Measurements from ENCODE around the gene ST7L.

The ST7L gene

DNA sequence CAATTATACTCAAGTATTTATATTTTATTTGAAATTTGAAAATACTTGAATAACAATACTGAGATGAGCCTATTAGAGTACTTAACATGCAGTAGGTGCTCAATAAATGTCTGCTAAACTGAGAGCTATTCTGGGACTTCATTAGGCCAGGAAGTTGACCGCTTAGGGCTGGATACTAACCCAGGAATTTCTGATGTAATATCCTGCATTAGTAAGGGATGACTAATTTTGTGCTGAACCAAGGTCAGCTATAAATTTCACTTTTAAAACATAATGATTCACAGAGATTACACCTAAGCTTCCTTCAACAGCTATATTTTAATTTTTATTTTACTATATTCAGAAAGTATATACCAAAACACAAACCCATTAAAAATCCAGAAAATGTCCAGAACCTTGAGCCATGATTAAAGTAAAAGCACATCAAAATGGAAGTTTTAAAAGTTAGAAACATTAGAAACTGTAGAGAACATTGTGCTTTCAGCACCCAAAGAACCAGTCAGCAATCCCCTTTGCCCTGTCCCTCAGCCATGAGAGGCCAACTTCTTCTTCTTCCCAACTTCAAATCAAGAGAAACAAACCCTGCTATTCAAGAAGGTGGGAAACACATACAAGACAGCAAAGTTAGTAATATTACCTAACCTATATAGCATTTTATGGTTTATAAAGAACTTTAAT is 74.8 kb downstream of the ST7L start:
- DNase-seq: peak; percentile 95

DNA sequence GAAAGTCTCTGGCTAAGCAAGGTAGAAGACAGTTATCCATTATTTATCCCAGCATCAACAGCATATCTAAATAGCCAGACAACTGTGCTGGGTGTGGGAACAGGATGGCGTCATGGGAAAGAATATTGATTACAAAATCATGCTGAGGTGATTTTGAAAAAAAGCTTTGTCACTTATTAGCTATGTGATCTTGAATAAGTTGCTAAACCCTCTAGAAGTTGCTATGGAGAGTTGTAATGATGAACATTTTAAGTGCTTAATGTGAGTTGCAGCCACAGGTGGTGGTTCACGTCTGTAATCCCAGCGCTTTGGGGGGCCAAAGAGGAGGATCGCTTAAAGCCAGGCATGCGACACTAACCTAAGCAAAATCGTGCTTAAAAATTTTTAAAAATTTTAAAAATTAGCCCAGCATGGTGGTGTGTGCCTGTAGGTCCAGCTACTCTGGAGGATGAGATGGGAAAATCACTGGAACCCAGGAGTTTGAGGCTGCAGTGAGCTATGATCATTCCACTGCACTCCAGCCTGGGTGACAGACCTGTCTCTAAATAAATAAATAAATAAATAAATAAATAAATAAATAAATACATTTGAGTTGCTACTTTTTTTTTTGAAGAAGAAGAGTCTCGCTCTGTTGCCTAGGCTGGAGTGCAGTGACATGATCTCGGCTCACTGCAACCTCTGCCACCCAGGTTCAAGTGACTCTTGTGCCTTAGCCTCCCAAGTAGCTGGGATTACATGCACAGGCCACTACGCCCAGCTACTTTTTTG is 76.6 kb downstream of the ST7L start:
- DNase-seq: no peak

DNA sequence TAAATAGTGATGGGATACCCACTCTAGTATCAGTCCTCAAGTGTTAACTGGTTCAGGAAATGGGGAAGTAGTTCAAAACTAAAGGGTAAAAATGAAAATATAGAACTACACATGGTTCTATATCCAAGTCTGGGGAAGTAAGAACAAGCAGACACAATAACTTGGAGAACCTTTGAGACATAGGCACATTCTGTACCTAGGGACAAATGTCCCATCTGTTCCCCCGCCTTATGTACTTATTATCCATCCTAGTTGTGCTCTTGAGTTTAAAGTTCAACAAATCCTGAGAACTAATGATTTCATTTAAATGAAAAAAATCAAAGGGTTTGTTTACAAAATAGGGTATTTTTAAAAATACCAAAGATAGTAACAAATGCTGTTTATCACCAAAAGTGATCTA is 77.6 kb downstream of the ST7L start:
- no peak for DNase-seq

DNA sequence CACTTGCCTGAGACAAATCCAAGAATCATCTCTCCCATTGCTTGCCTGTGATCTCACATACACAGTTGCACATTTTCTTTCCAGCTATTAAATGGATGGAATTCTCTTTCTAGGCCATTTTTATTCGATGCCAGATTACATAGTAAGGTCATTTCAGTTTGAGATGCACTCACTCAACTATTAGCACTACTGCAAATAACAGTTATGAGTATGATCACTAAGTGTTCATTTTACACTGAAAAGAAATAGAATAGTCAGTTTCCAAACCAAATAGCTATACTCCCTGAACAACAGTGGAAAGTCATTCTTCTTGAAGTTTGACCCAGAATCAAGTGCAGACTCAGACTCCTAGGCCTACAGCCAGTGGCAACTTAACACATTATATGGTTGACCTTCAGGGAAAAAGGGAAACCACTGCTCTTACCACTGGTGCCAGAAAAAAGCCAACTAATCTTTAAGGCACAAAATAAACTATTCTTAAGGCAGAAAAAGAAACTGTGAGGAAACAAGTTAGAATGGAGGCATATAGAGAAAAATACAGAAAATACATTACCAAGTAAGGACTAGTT is 78.6 kb downstream of the ST7L start:
- peak; percentile 53 for DNase-seq

DNA sequence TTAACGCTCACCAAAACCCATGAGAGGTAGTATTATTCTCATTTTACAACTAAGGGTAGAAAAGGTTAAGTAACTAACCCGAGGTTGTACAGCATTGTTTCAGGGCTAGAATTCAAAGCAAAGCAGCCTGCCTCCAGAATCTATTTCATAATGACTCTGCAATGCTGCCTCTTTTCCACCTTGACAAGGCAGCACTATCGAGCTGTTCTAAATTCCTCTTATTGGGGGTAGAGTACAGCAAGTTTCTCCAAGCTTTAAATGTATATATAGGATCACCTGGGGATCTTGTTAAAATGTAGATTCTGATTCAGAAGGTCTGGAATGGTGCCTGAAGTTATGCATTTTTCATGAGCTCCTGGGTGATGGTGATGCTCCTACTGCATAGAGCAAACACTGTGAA is 80.1 kb downstream of the ST7L start:
- no peak for DNase-seq

DNA sequence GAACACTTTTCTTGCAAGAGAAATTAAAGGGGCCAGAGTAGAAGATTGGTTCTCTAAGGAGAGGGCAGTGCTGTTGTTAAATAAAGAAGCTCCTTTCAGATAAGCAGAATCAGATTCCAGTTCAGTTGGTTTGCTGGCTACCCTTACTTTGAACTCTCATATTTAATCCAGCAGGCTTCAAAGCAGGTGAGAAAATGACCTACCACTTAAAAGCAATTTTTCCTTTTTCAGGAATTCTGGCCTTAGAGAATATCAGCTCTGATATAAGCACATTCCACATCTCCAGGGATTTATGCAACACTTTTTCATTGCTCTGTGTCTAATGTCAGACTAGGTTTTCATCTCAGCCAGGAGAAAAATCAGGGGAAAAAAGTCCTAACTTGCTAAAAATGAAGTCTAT is 81.5 kb downstream of the ST7L start:
- DNase-seq: no peak

DNA sequence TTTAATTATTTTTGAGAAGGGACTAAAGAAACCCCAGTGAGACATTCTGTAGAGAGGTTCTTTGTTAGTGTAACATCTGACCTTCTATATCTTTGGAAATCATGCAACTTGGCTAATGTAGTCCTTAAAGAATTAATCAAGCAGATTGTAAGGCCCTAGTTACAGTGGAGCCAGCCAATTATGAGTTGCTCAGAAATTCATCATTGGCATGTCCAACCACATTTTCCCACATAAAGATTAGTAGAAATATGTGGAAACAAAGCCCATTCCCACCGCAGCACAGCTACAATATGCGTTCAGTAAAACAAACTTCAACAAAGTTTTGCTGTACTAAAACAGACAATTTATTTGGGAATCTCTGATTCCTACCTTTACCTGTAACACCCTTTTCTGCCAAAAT is 82.4 kb downstream of the ST7L start:
- peak; percentile 70 for DNase-seq

DNA sequence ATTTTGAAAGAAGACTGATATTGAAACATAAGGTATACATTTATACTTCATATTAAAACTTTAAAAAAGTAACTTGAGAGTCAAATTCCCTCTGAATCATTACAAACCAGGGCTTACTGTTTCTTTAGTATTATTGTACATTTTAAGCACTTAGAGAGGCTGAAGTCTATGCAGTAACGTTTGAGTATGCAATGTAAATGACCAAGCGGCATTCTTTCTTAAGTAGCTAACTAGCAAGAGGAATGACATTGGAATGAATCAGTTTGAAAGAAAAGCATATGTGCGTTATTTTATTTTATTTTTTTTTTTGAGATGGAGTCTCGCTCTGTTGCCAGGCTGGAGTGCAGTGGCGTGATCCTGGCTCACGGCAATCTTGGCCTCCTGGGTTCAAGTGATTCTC is 85.9 kb downstream of the ST7L start:
- DNase-seq: peak; percentile 90

DNA sequence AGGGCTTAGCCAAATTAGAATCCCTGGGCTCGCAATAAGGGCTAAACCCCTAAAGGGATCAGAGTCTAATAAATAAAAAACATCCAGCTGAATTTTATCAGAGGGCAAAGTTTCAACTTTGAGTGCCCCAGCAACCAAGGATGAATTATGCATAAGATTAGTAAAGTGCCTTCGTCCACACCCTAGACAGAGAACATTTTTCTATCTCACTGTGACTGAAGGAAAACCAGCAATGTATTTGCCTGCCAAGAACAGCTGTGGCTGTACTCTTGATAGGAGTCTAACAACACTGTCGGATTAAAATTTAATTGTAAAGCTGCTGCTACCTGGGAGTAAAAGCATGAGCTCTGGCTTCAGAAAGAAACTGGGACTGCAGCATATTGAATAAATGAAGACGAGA is 86.9 kb downstream of the ST7L start:
- no peak for DNase-seq

DNA sequence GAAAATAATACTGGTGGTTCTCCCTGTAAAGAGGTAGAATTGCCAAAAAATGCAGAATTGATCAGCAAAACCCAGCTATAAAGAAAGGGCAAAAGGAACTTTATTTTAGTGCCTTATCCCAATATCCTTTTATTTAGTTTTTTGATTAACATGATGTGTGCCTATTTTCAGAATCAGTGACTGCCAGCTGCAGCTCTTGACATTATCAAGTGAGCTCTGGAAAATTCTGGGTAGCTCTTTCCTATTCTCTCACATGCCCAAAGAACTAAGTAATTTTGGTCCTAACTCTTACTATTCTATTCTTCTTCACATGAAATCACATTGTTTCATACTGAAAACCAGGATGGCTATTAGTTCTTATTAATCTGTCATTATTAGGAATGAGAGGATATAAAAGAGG is 88.1 kb downstream of the ST7L start:
- DNase-seq: no peak

DNA sequence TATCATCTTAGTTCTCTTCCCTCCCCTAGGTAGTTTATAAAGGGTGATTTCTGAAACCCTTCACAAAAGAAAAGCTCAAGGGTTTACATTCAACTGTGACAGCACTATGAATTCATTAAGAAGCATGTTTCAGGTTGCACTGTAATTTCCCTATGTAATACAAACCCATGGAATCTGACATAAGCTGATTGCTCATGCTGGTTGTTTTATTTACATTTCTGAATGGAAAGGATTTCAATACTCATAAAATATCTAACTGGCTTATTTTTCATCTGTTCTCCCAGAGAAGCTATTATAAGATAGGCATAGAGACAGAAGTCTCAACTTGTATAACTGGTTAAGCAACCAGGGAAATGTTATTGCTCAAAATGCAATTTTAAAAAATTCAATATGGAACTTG is 89.6 kb downstream of the ST7L start:
- peak; percentile 76 for DNase-seq

DNA sequence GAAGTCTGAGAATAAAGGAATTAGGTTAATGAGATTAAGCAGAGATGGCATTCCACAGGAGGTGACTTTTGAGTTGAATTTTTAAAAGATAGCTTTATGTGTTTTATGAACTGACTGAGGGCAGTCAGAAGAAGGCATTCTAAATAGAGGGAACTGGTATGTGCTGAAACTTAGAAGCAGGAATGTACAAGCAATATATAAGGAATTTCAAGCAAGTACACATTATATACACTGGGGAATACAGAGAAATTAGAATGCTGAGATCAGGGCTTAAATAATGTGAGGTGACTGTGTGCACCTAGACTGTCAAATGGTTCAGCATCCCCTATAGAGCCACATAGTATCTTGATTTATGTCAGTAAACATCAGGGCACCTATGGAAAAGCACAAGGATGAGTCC is 90.9 kb downstream of the ST7L start:
- DNase-seq: peak; percentile 81

DNA sequence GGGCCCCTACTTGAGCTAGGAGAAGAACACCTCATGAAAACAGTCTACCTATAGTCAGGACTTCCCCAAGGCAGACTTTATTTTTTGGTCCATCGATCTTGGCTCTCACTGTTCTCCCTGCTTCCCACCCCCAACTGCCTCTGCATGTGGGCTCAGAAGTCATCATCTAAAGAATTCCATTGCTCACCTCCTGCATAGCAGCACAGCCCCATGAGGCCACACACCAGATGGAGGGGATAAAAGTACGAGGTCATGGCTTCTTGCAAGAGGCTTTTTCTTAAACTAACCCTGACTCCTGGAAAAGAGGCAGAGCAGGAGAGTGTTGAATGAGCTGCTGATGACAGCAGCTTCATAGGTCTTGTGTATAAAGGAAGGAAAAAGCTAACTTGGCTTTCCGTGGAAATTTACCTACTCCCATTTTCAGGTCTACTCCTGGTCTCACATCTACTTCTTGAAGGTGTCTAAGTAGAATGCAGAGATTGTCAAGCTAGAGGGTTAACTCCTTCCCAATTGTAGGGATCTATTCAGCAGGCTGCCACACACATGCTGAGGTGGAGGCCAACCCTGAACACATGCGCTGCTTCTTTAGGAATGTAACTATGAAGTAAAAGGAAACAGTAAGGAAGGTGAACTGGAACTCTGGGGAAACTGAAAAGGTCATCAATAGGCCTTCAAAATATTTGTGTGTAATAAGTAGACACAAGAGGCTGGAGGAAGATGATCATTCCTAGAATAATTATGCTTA is 91.5 kb downstream of the ST7L start:
- DNase-seq: peak; percentile 86

DNA sequence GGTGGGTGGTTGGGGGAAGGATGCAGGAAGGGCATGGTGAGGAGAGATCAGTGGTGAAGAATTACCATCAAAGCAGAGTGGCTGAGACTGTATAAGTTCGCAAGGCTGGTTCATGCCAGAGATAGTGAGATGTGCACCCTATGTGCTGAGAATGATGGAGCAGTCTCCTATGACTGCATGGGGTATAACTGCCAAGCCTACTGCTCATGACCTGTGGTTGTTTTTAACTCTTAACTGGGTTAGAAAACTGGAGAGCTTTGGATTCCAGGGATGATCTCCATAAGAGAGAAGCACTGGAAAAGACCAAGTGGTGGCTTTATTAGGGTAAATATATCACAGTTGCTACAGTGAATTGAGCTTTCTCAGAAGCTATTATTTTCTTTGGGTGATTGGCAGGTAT is 94.0 kb downstream of the ST7L start:
- DNase-seq: no peak

DNA sequence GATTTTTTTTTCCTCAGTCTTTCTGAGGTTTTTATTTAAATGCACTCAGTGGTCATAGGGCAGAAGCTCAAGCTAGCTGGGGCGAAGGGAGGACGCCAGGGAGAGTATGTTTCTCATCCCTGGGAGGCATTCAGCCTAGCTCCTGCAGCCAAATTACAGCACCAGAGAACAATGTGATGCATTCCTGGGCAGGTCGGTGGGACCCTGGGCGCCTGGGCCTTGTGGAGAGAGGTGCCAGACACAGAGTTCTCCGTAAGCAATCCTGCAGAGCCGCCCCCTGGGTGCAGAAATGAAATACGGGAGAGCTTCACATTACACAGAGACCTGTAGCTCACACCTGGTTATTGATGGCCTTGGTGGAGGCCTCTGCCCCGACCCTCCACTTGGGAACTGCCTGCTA is 94.7 kb downstream of the ST7L start:
- DNase-seq: peak; percentile 79

DNA sequence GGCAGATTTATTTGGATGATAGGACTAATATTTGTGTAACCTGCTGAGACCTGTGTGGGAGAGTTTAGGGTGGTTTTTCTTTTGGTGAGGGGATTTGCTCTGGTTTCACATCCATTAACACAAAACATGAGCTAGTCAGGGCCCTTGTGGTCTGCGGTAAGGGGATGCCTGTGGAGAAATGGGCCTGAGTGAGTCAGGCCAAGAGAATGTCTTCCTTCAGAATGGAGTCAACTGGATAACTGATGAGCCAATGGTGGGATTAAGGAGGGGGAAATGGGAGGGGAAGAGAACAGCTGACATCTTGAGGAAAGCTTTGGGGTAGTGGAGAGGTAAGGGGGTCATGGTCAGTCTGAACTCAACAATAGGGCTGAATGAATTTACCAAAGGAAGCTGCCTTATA is 96.3 kb downstream of the ST7L start:
- peak; percentile 97 for DNase-seq

DNA sequence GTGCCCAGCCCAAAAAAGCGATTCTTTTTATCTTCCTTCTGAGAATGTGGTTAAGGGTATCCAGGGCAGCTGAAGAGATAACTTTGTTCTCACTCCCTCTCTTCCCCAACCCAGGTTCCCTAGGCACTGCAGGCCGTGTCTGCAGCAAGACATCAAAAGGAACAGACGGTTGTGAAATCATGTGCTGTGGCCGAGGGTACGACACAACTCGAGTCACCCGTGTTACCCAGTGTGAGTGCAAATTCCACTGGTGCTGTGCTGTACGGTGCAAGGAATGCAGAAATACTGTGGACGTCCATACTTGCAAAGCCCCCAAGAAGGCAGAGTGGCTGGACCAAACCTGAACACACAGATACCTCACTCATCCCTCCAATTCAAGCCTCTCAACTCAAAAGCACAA is 98.8 kb downstream of the ST7L start:
- no peak for DNase-seq

DNA sequence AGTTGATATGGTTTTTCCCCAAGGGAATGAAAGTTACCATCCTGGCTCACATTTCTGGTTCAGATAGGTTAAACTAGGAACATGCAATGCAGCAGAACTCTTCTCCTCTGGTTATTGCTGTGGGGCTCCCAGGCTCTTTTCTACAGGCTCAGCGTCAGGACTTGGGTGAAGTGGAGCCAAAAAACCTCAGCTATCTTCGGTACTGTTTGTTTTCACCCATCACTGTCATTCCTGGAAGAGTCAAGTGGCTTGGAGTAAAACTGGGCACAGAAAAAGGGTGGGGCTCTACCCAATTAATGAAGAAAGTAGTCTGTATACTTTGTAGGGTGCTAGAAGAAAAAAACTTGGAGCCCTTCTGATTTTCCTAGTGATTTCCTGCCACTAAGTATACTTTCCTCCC is 100.8 kb downstream of the ST7L start:
- DNase-seq: no peak

DNA sequence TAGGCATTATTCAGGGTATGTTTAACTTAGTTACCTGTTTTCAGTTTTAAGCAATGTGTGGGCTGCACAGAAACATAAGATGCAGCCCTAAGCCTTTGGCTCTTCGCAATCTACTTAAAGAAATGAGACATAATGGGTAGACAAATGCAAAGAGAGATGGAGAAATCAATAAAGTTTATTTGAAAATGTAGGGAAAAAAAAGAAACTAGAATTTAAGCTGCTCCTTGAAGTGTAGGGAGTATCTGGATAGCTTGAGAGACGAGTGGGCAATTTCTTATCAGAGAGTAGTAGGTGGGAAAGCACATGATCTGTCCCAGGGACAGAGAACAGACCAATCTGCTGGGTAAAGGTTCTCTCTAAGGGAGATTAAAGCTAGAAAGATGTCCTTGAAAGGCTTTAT is 101.3 kb downstream of the ST7L start:
- no peak for DNase-seq

DNA sequence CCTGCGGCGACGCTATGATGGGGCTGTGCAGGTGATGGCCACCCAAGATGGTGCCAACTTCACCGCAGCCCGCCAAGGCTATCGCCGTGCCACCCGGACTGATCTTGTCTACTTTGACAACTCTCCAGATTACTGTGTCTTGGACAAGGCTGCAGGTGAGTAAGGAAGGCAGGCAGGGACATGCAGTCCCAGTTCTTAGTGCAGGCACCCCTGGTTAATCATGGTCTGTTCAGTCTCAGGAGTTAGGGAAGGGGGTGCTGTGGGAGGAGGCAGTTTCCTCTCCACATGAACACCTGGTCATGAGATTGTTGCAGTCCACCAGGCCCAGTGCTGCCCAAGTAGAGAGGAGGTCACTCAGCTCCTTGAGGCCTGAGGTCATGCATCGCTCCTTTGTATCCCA is 101.7 kb downstream of the ST7L start:
- no peak for DNase-seq

DNA sequence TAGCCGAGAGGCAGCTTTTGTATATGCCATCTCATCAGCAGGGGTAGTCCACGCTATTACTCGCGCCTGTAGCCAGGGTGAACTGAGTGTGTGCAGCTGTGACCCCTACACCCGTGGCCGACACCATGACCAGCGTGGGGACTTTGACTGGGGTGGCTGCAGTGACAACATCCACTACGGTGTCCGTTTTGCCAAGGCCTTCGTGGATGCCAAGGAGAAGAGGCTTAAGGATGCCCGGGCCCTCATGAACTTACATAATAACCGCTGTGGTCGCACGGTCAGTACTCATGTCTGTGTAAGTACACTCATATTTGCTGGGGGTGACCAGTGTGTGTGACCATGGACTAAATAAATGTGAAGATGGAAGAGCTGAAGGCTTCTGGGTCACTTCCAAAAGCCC is 102.8 kb downstream of the ST7L start:
- no peak for DNase-seq

DNA sequence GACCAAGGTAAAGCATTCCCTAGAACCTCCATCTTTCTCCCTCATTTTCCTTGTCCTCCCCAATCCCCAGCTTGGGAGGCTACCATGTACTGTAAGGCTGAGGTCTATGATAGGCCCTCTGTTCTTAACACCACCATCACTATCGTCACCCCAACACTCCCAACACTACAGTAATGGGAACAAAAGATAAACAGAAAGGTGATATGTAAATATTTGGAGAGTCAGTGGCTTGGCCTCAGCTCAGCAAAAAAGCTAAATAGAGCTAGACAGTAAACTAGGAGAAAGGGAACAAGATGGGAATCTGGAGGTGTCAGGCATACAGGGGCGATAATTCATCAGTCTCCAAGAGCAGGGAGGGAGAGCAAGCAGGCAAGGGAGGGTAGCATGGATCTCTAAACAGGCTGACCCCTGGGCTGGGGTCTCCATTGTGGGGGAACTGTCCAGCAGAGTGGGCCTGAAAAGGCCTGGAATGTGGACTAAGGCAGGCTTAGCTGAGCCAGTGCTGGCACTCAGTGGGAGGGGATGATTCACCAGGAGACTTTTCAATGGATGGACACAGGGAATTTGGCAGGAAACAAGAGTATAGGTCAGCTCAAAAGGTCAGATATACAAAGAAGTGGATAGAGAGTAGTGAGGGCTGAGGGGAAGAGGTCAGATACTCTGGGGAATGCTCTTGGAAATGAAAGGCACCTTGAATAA is 103.5 kb downstream of the ST7L start:
- DNase-seq: peak; percentile 36

DNA sequence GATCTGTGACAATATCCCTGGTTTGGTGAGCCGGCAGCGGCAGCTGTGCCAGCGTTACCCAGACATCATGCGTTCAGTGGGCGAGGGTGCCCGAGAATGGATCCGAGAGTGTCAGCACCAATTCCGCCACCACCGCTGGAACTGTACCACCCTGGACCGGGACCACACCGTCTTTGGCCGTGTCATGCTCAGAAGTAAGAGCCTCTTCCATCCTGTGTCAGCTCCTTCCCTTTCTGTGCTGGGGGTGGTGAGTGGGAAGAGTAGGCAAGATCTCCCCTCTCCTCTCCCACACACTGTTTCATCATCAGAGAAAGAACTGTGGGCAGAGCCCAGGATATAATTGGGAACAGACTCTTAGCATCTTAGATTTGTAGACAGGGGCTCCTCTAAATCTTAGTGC is 104.0 kb downstream of the ST7L start:
- DNase-seq: no peak

Measured in fibroblast of skin of right quadriceps (primary cell).